Adrenal gland (tissue), 12 donors: ENCODE results near the gene TSSC4. TPM values are rescaled to one million over a fixed set of nuclear protein-coding genes. Genes with fewer than 3 reads are reported as not detected.

Experiments used
- DNase-seq, 7 donors: peaks; one replicate each; pipeline ENCODE4 v3.0.0-alpha.2; 2019 to 2020
- H3K27ac ChIP-seq, 5 donors: fragments of 200-600 bp; sonication (generic) in 4 of 5; 1 replicate in 3 of 5; 2 replicates in 2 of 5; pipeline versions ENCODE4 v1.5.1 to v1.8.0; 2016 to 2020; ENCODE audit warnings: mild to moderate bottlenecking in 1 of 5
- H3K27me3 ChIP-seq: fragments of 200-600 bp; 2 replicates; pipeline ENCODE4 v1.8.0; 2021
- H3K36me3 ChIP-seq, 2 donors: fragments of 200-600 bp; replicated peaks in 1 of 2; 1 replicate in 1 of 2; 2 replicates in 1 of 2; pipeline versions ENCODE4 v1.5.1 to v1.8.0; 2018 to 2022
- H3K4me1 ChIP-seq, 2 donors: fragments of 200-600 bp; replicated peaks in 1 of 2; 1 replicate in 1 of 2; 2 replicates in 1 of 2; pipeline versions ENCODE4 v1.5.1 to v1.8.0; 2018 to 2021
- H3K4me3 ChIP-seq, 4 donors: fragments of 200-600 bp; sonication (generic) in 3 of 4; one replicate each; pipeline ENCODE4 v1.5.1; 2016 to 2018
- H3K9me3 ChIP-seq, 3 donors: fragments of 200-600 bp; sonication (generic) in 1 of 3; replicated peaks in 1 of 3; 1 replicate in 2 of 3; 2 replicates in 1 of 3; pipeline versions ENCODE4 v1.5.1 to v1.8.0; 2016 to 2021
- POLR2A ChIP-seq, 2 donors: fragments of 450-650 bp; IDR thresholded peaks; one replicate each; pipeline ENCODE4 v1.6.1; 2017; ENCODE audit warnings: antibody characterized with exemption in 2 of 2, mild to moderate bottlenecking in 2 of 2, moderate library complexity in 1 of 2
- WGBS, 4 donors: extraction: QIAGEN DNeasy Blood & Tissue Kit in 2 of 4; methylation state at CpG; one replicate each; pipeline versions ENCODE4 v1.1.5 to v1.1.7; 2013 to 2017; 5-methylcytosine and 5-hydroxymethylcytosine counted together
- intact Hi-C, 2 donors: fragments of 100-400 bp; cut with DNase I; formaldehyde crosslinking; loops; one replicate each; pipeline versions ENCODE4 v1.14.1 to v1.15.0; 2022 to 2023
- polyA plus RNA-seq, 3 donors: library from polyadenylated mRNA; stranded (reverse); fragments of 200-250 nt in 2 of 3; fragments of 350-450 nt in 1 of 3; fragmentation: Illumina TruSeq in 1 of 3; extraction: RNeasy Lipid Tissue Mini Kit (QIAGEN cat#74804) in 1 of 3; gene quantifications; one replicate each; pipeline ENCODE4 v1.2.3, GENCODE V29; 2013 to 2014
- total RNA-seq, 9 donors: library from RNA; depleted of rRNA in 4 of 9; stranded (reverse); fragments of >200 nt in 4 of 9; fragments of 120-200 nt in 1 of 9; fragmentation: NEBNext Ultra II Directional in 1 of 9; extraction: Animal tissue kit (Norgen Biotek cat#: 25700) in 1 of 9; gene quantifications; one replicate each; pipeline versions ENCODE4 v1.1.0 to v1.2.4, GENCODE V29; 2013 to 2023
- TF ChIP-seq, protein P1 (sequence below), 6 experiments: fragments of 450-650 bp in 4 of 6; fragments of 200-600 bp in 2 of 6; sonication (generic) in 1 of 6; IDR thresholded peaks; 1 replicate in 5 of 6; 2 replicates in 1 of 6; pipeline versions ENCODE4 v1.5.1 to v1.8.0; 2016 to 2021; ENCODE audit warnings: antibody characterized with exemption in 6 of 6, mild to moderate bottlenecking in 2 of 6, moderate library complexity in 1 of 6
- donor health status: healthy with polysubstance abuse.
- donor health status: Bipolar disorder and iron deficiency.
- donor health status: DM: yes; HTN: yes; CAD: no.
- donor health status: DM: no; HTN: no; CAD: no.
- donor health status: DM: no; HTN: no; CAD: no.
- donor health status: DM: yes; HTN: yes; CAD: no.

Gene TSSC4
- total and polyA plus RNA-seq, 12 donors = 3.4 to 94.6 (median 38.1) TPM

GRCh38 chr11:2412323-2412722 lies 11.8 kb downstream of the TSSC4 start:
- Histone ChIP-seq H3K9me3 (no peaks in the 10 kb centered on the region), H3K36me3 (no peaks in the 10 kb centered on the region), H3K27me3 (peaks cover 25% of the 10 kb centered on the region), H3K4me1 (no peaks in the 10 kb centered on the region), H3K4me3 (no peak overlapping the region), H3K27ac (no peak overlapping the region)
- DNase-seq = no peak
- TF ChIP-seq, protein P1, sequence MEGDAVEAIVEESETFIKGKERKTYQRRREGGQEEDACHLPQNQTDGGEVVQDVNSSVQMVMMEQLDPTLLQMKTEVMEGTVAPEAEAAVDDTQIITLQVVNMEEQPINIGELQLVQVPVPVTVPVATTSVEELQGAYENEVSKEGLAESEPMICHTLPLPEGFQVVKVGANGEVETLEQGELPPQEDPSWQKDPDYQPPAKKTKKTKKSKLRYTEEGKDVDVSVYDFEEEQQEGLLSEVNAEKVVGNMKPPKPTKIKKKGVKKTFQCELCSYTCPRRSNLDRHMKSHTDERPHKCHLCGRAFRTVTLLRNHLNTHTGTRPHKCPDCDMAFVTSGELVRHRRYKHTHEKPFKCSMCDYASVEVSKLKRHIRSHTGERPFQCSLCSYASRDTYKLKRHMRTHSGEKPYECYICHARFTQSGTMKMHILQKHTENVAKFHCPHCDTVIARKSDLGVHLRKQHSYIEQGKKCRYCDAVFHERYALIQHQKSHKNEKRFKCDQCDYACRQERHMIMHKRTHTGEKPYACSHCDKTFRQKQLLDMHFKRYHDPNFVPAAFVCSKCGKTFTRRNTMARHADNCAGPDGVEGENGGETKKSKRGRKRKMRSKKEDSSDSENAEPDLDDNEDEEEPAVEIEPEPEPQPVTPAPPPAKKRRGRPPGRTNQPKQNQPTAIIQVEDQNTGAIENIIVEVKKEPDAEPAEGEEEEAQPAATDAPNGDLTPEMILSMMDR (IDR thresholded peaks at IDR 0.05) = no peak
- TF ChIP-seq POLR2A (IDR thresholded peaks at IDR 0.05) = no peak
- 85 to 95% (median 87%) methylated on average over 6 of the region's 6 CpGs; no CpG with 5 or more reads in 1 of the 4 donors for WGBS, 4 donors
- intact Hi-C loops = no loop called here

GRCh38 chr11:2413742-2414579 lies 13.4 kb downstream of the TSSC4 start:
- Histone ChIP-seq H3K36me3 (no peaks in the 10 kb centered on the region), H3K9me3 (no peaks in the 10 kb centered on the region), H3K27me3 (peaks cover 21% of the 10 kb centered on the region), H3K4me1 (no peaks in the 10 kb centered on the region), H3K27ac (no peak overlapping the region), H3K4me3 (no peak overlapping the region)
- TF ChIP-seq, protein P1 (IDR thresholded peaks at IDR 0.05) = no peak
- TF ChIP-seq POLR2A (IDR thresholded peaks at IDR 0.05) = no peak
- intact Hi-C loops = no loop called here
- 85 to 96% (median 88%) methylated on average over 5 to 43 of the region's 43 CpGs for WGBS, 4 donors
- DNase-seq = no peak

DNA sequence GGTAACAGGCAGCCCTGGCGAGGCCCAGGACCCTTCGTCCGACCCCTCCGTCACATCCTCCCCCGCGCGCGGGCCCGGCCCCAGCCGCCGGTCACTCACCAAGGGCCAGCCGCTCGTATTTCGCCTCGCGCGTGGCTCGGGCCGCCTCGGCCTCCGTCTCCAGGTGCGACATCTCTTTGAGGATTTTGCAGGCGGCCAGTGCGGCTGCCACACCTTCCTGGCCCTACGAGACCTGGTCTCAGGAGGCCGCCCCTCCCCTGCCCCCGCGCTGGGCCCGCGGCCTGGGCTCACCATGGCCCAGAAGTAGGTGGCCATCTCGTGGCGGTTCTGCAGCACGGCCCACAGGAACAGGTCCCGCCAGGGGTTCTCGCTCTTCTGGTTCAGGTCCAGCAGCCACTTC lies 14.1 kb downstream of the TSSC4 start:
- intact Hi-C loops = no loop called here

DNA sequence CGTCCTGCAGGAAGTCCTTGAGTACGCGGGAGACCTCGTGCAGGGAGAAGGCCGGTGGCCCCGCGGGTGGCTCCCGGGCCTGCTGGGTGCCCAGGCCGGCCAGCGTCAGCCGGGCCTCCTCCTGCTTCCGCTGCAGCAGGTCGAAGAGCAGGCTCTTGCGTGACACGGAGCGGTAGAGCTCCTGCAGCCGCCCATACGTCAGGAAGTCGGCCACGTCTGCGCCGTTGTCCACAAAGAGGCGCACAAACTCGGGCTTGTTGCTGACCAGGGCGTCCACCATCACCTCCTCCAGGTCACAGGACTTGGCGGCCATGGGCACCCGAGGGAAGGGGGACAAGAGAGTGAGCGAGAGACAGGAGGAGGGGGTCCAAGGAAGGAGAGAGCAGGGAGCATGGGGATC lies 14.6 kb downstream of the TSSC4 start:
- WGBS, 4 donors = 78 to 88% (median 86%) methylated on average over 14 to 28 of the region's 28 CpGs
- intact Hi-C loops = no loop called here
- no peak overlapping the region for H3K27ac ChIP-seq

More for the DNA sequence above, 14.1 kb downstream of the TSSC4 start:
- no peaks in the 10 kb centered on the region for H3K9me3 ChIP-seq
- peaks cover 21% of the 10 kb centered on the region for H3K27me3 ChIP-seq
- no peak overlapping the region for H3K27ac ChIP-seq
- no peaks in the 10 kb centered on the region for H3K4me1 ChIP-seq
- TF ChIP-seq POLR2A (IDR thresholded peaks at IDR 0.05) = no peak
- TF ChIP-seq, protein P1 (IDR thresholded peaks at IDR 0.05) = no peak
- WGBS, 4 donors = 86 to 92% (median 89%) methylated on average over 32 to 35 of the region's 35 CpGs
- no peaks in the 10 kb centered on the region for H3K36me3 ChIP-seq
- no peak for DNase-seq
- H3K4me3 ChIP-seq = no peak overlapping the region

More for the DNA sequence above, 14.6 kb downstream of the TSSC4 start:
- no peak for TF ChIP-seq POLR2A (IDR thresholded peaks at IDR 0.05)
- TF ChIP-seq, protein P1 (IDR thresholded peaks at IDR 0.05) = no peak
- H3K4me1 ChIP-seq = no peaks in the 10 kb centered on the region
- H3K9me3 ChIP-seq = no peaks in the 10 kb centered on the region
- peaks cover 15% of the 10 kb centered on the region for H3K27me3 ChIP-seq
- H3K36me3 ChIP-seq = no peaks in the 10 kb centered on the region
- no peak overlapping the region for H3K4me3 ChIP-seq
- no peak for DNase-seq
